HL-60 (cell line): ENCODE results near the gene TMEM59L.

ENCODE experiments used
- DNase-seq, 2 experiments: peaks; one replicate each; pipeline ENCODE4 v3.0.0-alpha.2; 2010 to 2020; ENCODE audit warnings: low read depth in 1 of 2, low spot score in 1 of 2
- H3K27ac ChIP-seq: fragments of 250-450 bp; sonication (Bioruptor Pico); replicated peaks from 2 replicates; pipeline ENCODE4 v1.5.1; 2020; ENCODE audit warnings: mild to moderate bottlenecking, moderate library complexity
- H3K27me3 ChIP-seq: fragments of 250-450 bp; sonication (Bioruptor Pico); 2 replicates; pipeline ENCODE4 v1.5.1; 2021; ENCODE audit warnings: mild to moderate bottlenecking, moderate library complexity; ENCODE audit not compliant: insufficient read depth, poor library complexity, severe bottlenecking
- H3K4me3 ChIP-seq: replicated peaks from 2 replicates; pipeline ENCODE4 v1.5.1; 2011; ENCODE audit warnings: mild to moderate bottlenecking, control low read depth, low read length; ENCODE audit not compliant: insufficient read depth
- GABPA ChIP-seq: IDR thresholded peaks from 2 replicates; pipeline ENCODE4 v1.6.1; 2012; ENCODE audit warnings: low read depth
- POLR2AphosphoS5 ChIP-seq: IDR thresholded peaks from 2 replicates; pipeline ENCODE4 v1.6.1; 2012; ENCODE audit warnings: low read depth
- SPI1 ChIP-seq: IDR thresholded peaks from 2 replicates; pipeline ENCODE4 v1.6.1; 2012; ENCODE audit warnings: low read depth, mild to moderate bottlenecking, borderline replicate concordance
- TF ChIP-seq, protein P1 (sequence below): IDR thresholded peaks from 2 replicates; pipeline ENCODE4 v1.6.1; 2012; ENCODE audit warnings: low read depth; ENCODE audit not compliant: insufficient replicate concordance
- TF ChIP-seq, protein P2 (sequence below): IDR thresholded peaks from one replicate; pipeline ENCODE4 v1.5.1; 2011; ENCODE audit warnings: low read length, control low read depth, inconsistent platforms; ENCODE audit not compliant: insufficient read depth

TMEM59L gene

DNA sequence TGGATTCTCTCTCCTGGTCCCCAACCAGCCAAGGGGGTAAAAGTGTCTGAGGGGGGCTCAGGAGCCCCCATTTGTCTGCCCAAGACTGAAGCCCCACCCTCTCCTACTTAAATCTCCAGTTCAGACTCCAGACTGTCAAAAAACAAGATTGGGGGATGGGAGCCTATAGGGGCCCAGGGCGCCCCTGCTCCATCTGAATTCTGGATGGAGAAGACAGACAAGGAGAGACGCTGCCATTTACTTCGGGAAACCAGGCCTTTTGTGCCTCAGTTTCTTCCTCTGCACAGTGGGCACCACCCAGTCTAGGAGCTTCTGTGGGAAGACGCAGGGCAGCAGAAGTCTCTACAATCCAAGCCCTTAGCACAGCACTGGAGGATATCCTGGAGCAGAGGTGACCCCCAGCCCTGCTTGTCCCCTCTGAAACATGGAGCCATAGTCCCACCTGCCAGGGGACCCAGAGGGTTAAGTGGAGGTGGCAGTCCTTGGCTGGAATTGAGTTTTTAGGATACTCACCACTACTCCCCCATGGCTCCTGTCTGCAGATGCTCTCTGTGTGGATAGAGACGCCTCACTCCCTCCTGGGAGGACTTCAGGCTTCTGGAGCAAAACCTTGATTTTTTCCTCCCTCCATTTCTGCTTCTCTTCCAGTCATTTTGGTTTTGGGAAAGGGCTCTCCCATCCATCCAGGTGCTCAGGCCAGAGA lies 4.4 kb upstream of the TMEM59L start:
- no peak overlapping the region for H3K4me3 ChIP-seq
- H3K27ac ChIP-seq: no peak overlapping the region
- TF ChIP-seq SPI1: no peak
- TF ChIP-seq, protein P1, sequence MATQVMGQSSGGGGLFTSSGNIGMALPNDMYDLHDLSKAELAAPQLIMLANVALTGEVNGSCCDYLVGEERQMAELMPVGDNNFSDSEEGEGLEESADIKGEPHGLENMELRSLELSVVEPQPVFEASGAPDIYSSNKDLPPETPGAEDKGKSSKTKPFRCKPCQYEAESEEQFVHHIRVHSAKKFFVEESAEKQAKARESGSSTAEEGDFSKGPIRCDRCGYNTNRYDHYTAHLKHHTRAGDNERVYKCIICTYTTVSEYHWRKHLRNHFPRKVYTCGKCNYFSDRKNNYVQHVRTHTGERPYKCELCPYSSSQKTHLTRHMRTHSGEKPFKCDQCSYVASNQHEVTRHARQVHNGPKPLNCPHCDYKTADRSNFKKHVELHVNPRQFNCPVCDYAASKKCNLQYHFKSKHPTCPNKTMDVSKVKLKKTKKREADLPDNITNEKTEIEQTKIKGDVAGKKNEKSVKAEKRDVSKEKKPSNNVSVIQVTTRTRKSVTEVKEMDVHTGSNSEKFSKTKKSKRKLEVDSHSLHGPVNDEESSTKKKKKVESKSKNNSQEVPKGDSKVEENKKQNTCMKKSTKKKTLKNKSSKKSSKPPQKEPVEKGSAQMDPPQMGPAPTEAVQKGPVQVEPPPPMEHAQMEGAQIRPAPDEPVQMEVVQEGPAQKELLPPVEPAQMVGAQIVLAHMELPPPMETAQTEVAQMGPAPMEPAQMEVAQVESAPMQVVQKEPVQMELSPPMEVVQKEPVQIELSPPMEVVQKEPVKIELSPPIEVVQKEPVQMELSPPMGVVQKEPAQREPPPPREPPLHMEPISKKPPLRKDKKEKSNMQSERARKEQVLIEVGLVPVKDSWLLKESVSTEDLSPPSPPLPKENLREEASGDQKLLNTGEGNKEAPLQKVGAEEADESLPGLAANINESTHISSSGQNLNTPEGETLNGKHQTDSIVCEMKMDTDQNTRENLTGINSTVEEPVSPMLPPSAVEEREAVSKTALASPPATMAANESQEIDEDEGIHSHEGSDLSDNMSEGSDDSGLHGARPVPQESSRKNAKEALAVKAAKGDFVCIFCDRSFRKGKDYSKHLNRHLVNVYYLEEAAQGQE: no peak
- no peak for TF ChIP-seq POLR2AphosphoS5
- TF ChIP-seq GABPA: no peak
- TF ChIP-seq, protein P2, sequence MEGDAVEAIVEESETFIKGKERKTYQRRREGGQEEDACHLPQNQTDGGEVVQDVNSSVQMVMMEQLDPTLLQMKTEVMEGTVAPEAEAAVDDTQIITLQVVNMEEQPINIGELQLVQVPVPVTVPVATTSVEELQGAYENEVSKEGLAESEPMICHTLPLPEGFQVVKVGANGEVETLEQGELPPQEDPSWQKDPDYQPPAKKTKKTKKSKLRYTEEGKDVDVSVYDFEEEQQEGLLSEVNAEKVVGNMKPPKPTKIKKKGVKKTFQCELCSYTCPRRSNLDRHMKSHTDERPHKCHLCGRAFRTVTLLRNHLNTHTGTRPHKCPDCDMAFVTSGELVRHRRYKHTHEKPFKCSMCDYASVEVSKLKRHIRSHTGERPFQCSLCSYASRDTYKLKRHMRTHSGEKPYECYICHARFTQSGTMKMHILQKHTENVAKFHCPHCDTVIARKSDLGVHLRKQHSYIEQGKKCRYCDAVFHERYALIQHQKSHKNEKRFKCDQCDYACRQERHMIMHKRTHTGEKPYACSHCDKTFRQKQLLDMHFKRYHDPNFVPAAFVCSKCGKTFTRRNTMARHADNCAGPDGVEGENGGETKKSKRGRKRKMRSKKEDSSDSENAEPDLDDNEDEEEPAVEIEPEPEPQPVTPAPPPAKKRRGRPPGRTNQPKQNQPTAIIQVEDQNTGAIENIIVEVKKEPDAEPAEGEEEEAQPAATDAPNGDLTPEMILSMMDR: no peak
- DNase-seq: no peak
- peaks cover 81% of the 10 kb centered on the region for H3K27me3 ChIP-seq

DNA sequence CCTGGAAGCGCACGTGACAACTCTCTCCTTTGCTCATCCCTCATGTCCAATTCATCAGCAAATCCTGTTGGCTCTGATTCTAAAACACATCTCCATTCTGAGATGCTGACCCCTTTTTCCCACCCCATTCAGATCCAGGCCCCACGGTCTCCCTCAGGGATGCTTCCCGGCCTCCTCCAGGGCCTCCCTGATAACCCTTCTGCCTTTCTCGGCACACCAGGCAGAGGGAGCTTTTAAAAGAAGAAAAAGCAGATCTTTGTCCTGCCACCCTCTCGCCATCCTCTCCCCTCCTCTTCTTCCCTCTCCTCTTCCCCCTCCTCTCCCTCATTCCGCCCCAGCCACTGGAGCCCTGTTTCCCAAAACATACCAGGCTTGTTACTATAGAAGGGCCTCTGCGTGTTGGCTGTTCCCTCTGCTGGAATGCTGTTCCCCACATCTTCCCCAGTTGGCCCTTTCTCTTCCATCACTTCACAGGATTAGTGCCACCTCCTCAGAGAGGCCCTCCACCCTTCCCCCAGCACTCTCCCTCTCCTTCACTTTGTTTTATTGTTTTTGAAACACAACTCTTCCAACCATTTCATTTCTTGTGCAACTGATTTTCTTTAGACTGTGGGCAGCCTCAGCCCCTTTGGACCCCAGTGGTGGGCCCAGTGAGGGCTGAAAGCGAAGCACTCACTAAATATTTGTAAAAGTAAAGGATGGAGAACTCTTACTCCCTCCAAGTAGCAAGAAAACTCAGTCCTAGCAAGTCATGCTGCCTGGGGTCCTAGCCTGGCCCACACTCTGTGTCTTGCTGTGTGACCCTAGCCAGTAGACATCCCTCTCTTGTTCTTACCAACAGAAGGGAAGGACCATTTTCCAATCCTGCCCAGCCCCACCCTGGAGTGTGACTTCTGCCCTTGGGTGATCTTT lies 3.6 kb upstream of the TMEM59L start:
- Histone ChIP-seq H3K4me3 (no peak overlapping the region), H3K27me3 (peaks cover 82% of the 10 kb centered on the region), H3K27ac (no peak overlapping the region)
- TF ChIP-seq POLR2AphosphoS5 (no peak), GABPA (no peak), SPI1 (no peak)
- TF ChIP-seq, protein P1: no peak
- TF ChIP-seq, protein P2: no peak
- no peak for DNase-seq

DNA sequence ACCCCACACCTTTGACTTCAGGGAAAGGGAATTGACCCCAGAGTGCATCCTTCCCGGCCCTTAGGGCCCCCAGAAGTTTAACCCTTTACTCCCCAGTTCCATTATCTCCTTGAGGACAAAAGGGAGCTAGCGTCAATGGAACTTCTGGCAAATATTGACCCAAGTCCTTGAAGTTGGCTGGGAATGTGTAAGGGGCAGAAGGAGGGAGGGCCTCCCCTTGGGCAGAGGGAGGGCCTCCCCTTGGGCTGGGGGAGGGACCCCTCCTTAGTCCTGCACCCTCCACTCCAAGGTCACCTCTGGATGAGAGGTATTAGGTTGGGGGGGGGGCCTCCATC lies 3.0 kb upstream of the TMEM59L start:
- DNase-seq: no peak
- Histone ChIP-seq H3K27me3 (peaks cover 82% of the 10 kb centered on the region), H3K4me3 (no peak overlapping the region), H3K27ac (no peak overlapping the region)
- no peak for TF ChIP-seq POLR2AphosphoS5

DNA sequence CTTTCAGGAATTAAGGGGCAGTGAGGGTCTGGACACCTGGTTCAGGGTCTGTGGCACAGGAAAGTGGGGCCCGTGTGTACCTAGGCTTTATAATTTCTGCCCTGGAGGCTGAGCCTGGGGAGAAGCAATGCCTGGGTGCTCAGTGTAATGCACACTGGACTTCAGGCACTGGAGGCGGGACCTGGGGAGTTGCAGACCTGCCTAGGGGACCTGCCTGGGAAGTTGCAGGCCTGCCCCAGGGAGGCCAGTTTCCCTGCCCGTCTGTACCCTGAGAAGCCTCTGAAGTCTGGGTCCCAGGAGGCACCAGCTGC lies 2.5 kb upstream of the TMEM59L start:
- no peak overlapping the region for H3K27ac ChIP-seq
- peaks cover 80% of the 10 kb centered on the region for H3K27me3 ChIP-seq
- TF ChIP-seq, protein P2: no peak
- TF ChIP-seq, protein P1: no peak
- TF ChIP-seq GABPA (no peak), SPI1 (no peak), POLR2AphosphoS5 (no peak)
- no peak overlapping the region for H3K4me3 ChIP-seq
- DNase-seq: no peak
